AG08396 (cell line): ENCODE measurements around the gene ZNF524.
A peak's percentile ranks its signal among the peaks of the same experiment; 100 is the strongest.

Experiments used
- DNase-seq: peaks from one replicate; pipeline ENCODE4 v3.0.0; 2012; ENCODE audit warnings: low spot score, mixed read lengths

Gene ZNF524

GRCh38 chr19:55602104-55603001 lies 2.3 kb downstream of the ZNF524 start:
- DNase-seq, result no peak

DNA sequence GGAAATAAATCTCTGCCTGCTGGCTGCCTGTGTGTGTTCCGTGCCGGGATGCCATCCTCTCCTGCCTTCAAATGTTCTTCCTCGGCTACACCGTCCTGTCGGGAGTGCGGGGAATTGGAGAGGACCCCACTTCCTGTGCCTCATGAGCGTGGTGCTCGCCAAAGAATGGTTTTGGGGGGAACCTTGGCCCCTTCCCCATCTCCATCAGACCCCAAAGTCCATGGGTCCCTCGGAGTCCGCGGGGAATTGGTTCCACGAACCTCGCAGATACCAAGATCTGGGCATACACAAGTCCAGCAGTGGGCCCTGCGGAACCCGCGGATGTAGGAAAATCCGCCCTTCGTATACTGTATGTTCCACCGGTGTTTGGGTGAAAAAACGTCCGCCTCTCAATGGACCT lies 3.0 kb downstream of the ZNF524 start:
- no peak for DNase-seq

DNA sequence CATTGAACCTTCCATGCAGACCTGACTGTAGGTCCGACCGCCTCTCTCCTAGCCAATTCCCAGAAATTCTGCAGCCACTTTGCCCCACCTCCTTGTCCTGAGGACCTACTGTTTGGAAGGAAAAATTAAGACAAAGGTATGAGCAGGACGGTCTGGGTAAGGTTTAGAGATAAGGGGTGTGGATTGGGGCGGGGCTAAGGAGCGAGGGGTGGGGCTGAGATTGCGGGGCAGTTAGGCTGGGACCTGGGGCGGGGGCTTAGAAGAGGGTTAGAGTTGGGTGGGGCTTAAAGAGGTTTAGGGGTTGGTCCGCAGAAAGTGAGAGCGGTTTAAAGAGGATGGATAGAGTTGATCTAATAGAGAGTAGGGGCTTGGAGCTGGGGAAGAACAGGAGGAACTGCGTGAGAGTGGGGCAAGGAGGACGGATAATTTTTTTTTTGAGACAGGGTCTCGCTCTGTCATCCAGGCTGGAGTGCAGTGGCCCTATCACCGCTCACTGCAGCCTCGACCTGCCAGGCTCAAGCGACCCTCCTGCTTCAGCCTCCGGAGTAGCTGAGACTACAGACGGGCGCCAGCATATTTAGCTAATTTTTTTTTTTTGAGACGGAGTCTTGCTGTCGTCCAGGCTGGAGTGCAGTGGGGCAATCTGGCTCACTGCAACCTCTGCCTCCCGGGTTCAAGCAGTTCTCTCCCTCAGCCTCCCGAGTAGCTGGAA lies 3.6 kb downstream of the ZNF524 start:
- DNase-seq, result no peak

- DNase-seq, result peak; percentile 99
These were observed 5.1 kb downstream of the ZNF524 start for GRCh38 chr19:55605207-55605636.

DNA sequence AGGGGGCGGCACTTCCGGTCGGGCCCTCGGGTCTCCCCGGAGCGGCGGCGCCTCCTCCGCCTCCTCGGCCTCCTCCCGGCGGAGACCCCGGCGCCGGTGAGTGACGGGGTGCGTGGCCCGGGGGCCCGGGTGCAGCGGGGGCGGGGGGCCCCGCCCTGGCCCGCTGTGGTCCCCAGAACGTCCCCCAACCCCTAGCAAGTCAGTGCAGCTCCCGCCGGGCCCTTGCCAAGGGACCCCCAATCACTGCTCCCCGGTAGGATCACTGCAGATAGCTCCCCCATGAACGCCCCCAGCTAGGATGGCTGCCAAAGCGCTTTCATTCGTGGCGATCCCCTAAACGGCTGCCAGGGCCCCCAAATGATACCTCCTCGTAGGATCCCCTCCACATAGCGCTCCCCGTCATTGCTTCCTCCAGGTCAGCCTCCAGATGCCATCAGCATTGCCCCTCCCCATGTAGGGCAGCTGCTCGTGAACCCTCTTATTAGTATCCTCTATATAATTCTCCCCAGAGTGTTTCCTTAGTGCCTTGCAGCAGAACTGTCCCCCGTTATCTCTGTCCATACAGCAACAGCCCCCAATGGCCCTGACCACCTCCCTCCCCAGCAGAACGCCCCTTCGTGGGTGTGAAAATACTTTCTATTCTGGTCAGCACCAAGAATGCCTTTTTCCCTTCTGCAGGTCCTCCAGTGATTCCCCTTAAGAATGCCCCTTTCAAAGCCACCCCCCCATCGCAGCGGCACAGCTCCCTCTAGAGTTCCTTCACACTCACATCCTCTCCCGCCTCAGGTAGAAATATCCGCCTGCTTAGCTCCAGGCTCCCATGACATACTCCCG lies 5.8 kb downstream of the ZNF524 start, which contains the start of gene ZNF865:
TSS of gene ZNF865 (plus strand) at position 11 of the 834 bp plus-strand sequence. CDS start 7,972 bp downstream, outside the sequence.
- peak; percentile 85 for DNase-seq

GRCh38 chr19:55606471-55606787 lies 6.3 kb downstream of the ZNF524 start:
- DNase-seq, result no peak

- no peak for DNase-seq
These were observed 6.7 kb downstream of the ZNF524 start for GRCh38 chr19:55606817-55607216.

DNA sequence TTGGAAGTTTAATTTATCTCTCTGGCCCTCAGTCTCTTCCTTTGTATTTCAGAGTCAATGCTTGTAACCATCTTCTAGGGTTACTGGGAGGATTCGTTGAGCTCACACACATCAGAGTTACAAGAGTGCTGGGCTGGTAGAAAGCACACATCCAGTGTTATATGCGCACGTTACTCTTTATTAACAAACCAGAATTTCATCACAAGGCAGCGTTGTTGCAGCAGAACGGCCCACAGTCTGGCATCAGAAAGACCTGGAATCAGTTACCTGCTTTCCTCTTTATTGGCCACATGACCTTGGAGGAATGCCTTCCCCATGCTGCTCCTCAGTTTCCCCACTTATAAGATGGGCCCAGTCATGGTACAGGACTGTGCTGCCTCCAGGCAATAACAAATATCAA lies 9.2 kb downstream of the ZNF524 start:
- no peak for DNase-seq

DNA sequence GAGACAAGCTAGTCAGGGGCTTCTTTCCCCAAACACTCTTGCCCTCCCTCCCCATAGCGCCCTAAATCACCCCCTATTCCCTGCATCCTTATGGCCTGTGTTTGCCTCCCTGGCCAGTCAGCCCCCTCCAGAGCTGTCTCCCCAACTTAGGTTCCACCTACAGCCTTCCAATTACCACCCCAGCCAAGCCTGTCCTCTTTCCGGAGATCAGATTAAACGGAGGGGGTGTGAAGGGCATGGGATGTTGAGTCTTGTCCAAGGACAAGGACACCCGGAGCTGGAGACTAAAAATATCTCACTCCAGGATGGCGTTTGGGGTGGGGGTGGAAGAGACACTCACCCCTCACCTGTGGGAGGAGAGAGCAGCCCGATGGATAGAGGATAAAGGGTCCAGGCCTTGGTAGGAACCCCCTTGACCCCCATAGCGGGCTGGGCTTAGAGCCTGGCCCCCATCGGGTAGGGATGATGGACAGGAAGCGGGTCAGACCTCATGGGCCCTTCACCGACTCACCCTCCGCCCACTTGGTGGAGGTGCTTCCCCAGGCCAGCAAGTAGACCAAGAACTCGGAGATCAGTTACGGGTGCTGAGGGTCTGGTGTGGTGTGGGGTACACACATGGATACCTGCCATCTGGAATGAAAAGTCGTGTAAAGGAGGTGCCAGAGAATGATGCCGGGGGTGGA lies 11.4 kb downstream of the ZNF524 start:
- no peak for DNase-seq

- no peak for DNase-seq
These were observed 12.0 kb downstream of the ZNF524 start for GRCh38 chr19:55611983-55612645.

GRCh38 chr19:55613396-55613795 lies 13.3 kb downstream of the ZNF524 start:
- no peak for DNase-seq

- no peak for DNase-seq
These were observed 14.0 kb downstream of the ZNF524 start for GRCh38 chr19:55613930-55614710.

DNA sequence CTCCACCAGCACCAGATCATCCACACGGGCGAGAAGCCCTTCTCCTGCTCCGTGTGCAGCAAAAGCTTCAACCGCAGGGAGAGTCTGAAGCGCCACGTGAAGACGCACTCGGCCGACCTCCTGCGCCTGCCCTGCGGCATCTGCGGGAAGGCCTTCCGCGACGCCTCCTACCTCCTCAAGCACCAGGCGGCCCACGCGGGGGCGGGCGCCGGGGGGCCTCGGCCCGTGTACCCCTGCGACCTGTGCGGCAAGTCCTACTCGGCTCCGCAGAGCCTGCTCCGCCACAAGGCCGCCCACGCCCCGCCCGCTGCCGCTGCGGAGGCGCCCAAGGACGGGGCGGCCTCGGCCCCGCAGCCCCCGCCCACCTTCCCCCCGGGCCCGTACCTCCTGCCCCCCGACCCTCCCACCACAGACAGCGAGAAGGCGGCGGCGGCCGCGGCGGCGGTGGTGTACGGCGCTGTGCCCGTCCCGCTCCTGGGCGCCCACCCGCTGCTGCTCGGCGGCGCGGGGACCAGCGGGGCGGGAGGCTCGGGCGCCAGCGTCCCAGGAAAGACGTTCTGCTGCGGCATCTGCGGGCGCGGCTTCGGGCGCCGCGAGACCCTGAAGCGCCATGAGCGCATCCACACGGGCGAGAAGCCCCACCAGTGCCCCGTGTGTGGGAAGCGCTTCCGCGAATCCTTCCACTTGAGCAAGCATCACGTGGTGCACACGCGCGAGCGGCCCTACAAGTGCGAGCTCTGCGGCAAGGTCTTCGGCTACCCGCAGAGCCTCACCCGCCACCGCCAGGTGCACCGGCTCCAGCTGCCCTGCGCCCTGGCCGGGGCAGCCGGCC lies 14.8 kb downstream of the ZNF524 start:
- DNase-seq, result no peak

DNA sequence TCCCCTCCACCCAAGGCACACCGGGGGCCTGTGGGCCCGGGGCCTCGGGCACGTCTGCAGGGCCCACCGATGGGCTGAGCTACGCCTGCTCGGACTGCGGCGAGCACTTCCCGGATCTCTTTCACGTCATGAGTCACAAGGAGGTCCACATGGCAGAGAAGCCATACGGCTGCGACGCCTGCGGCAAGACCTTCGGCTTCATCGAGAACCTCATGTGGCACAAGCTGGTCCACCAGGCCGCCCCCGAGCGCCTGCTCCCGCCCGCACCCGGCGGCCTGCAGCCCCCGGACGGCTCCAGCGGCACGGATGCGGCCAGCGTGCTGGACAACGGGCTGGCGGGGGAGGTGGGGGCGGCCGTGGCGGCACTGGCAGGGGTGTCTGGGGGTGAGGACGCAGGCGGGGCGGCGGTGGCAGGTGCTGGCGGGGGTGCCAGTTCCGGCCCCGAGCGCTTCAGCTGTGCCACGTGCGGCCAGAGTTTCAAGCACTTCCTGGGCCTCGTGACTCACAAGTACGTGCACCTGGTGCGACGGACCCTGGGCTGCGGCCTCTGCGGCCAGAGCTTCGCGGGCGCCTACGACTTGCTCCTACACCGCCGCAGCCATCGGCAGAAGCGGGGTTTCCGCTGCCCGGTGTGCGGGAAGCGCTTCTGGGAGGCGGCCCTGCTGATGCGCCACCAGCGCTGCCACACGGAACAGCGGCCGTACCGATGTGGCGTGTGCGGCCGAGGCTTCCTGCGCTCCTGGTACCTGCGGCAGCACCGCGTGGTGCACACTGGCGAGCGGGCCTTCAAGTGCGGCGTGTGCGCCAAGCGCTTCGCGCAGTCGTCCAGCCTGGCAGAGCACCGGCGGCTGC lies 15.7 kb downstream of the ZNF524 start:
- no peak for DNase-seq

DNA sequence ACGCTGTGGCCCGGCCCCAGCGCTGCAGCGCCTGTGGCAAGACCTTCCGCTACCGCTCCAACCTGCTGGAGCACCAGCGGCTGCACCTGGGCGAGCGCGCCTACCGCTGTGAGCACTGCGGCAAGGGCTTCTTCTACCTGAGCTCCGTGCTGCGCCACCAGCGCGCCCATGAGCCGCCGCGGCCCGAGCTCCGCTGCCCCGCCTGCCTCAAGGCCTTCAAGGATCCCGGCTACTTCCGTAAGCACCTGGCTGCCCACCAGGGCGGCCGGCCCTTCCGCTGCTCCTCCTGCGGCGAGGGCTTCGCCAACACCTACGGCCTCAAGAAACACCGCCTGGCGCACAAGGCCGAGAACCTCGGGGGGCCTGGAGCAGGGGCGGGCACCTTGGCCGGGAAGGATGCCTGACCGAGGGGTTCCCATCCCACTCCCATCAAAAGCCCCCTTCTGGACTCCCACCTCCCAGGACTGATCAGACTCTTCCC lies 16.3 kb downstream of the ZNF524 start:
- DNase-seq, result no peak

- DNase-seq, result no peak
These were observed 17.3 kb downstream of the ZNF524 start for GRCh38 chr19:55617426-55617825.

- no peak for DNase-seq
These were observed 18.3 kb downstream of the ZNF524 start for GRCh38 chr19:55618426-55618825.

GRCh38 chr19:55619286-55619685 lies 19.2 kb downstream of the ZNF524 start:
- DNase-seq, result peak; percentile 63
